ENCODE measurements around the gene PCSK5.

Gene PCSK5

GRCh38 chr9:76297721-76298239 is 407.3 kb downstream of the PCSK5 start:
- Histone ChIP-seq H3K27me3 (ENCODE audit: low read length) (no peaks in the 10 kb centered on the region), H3K9ac (ENCODE audit: low read length) (no peak overlapping the region), H2AFZ (ENCODE audit: low read depth, low read length, severe bottlenecking) (no peak overlapping the region)

GRCh38 chr9:76298521-76299144 is 408.2 kb downstream of the PCSK5 start:
- Histone ChIP-seq H3K79me2 (ENCODE audit: insufficient read depth, low read length) (no peaks in the 10 kb centered on the region), H3K36me3 (ENCODE audit: low read length) (no peaks in the 10 kb centered on the region), H3K27me3 (ENCODE audit: low read length) (no peaks in the 10 kb centered on the region), H3K9me2 (replicated peaks; ENCODE audit: insufficient read depth, low read length) (no peaks in the 10 kb centered on the region), H4K20me1 (ENCODE audit: low read depth, low read length) (no peaks in the 10 kb centered on the region), H3K27ac (ENCODE audit: low read depth, low read length) (no peak overlapping the region), H3K4me3 (ENCODE audit: insufficient read depth, low read length, poor library complexity, severe bottlenecking) (no peak overlapping the region), H3K4me2 (ENCODE audit: low read depth, low read length, poor library complexity, severe bottlenecking) (no peak overlapping the region), H3K9me3 (ENCODE audit: insufficient read depth, low read length) (no peaks in the 10 kb centered on the region), H3K9ac (ENCODE audit: low read length) (no peak overlapping the region), H2AFZ (ENCODE audit: low read depth, low read length, severe bottlenecking) (no peak overlapping the region), H3F3A (ENCODE audit: insufficient read depth) (no peaks in the 10 kb centered on the region)
- TF ChIP-seq CTCF (IDR thresholded peaks at IDR 0.05; ENCODE audit: insufficient read depth, low read length, poor library complexity, severe bottlenecking) (no peak), EZH2phosphoT487 (conservative IDR thresholded peaks at IDR 0.05; ENCODE audit: low read length) (no peak)

More at GRCh38 chr9:76297721-76298239, 407.3 kb downstream of the PCSK5 start:
- Histone ChIP-seq H3K9me3 (ENCODE audit: insufficient read depth, low read length) (no peaks in the 10 kb centered on the region), H3K4me3 (ENCODE audit: insufficient read depth, low read length, poor library complexity, severe bottlenecking) (no peak overlapping the region), H3F3A (ENCODE audit: insufficient read depth) (no peaks in the 10 kb centered on the region), H3K79me2 (ENCODE audit: insufficient read depth, low read length) (no peaks in the 10 kb centered on the region), H3K4me2 (ENCODE audit: low read depth, low read length, poor library complexity, severe bottlenecking) (no peak overlapping the region), H4K20me1 (ENCODE audit: low read depth, low read length) (no peaks in the 10 kb centered on the region), H3K36me3 (ENCODE audit: low read length) (no peaks in the 10 kb centered on the region), H3K27ac (ENCODE audit: low read depth, low read length) (no peak overlapping the region), H3K9me2 (replicated peaks; ENCODE audit: insufficient read depth, low read length) (no peaks in the 10 kb centered on the region)
- TF ChIP-seq CTCF (IDR thresholded peaks at IDR 0.05; ENCODE audit: insufficient read depth, low read length, poor library complexity, severe bottlenecking) (no peak), EZH2phosphoT487 (conservative IDR thresholded peaks at IDR 0.05; ENCODE audit: low read length) (no peak)

DNA sequence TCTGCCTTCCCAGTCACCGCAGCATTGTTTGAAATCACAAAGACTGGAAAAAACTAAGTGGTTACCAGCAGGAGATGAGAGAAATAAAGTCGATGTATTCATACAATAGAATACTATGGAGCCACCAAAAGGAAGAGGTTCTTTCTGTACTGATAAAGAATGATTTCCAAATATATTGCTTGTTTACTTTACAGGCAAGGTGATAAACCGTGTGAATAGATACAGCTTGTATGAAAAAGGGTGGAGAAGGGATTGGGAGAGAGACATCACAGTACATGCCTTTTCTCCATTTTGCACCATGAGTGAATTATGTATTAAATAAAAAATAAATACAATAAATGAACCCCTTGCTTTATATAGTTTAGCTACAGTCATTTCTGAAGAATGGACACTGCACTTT is 412.1 kb downstream of the PCSK5 start:
- Histone ChIP-seq H3K4me2 (ENCODE audit: low read depth, low read length, poor library complexity, severe bottlenecking) (no peak overlapping the region), H3K27ac (ENCODE audit: low read depth, low read length) (no peak overlapping the region)
- no peak for TF ChIP-seq EZH2phosphoT487 (conservative IDR thresholded peaks at IDR 0.05; ENCODE audit: low read length)
- TF ChIP-seq CTCF (IDR thresholded peaks at IDR 0.05; ENCODE audit: insufficient read depth, low read length, poor library complexity, severe bottlenecking): no peak

More for the DNA sequence above, 412.1 kb downstream of the PCSK5 start:
- H3K9me2 ChIP-seq (replicated peaks; ENCODE audit: insufficient read depth, low read length): no peaks in the 10 kb centered on the region
- H3K79me2 ChIP-seq (ENCODE audit: insufficient read depth, low read length): no peaks in the 10 kb centered on the region
- no peaks in the 10 kb centered on the region for H3K27me3 ChIP-seq (ENCODE audit: low read length)
- no peak overlapping the region for H2AFZ ChIP-seq (ENCODE audit: low read depth, low read length, severe bottlenecking)
- no peaks in the 10 kb centered on the region for H4K20me1 ChIP-seq (ENCODE audit: low read depth, low read length)
- H3K36me3 ChIP-seq (ENCODE audit: low read length): no peaks in the 10 kb centered on the region
- no peaks in the 10 kb centered on the region for H3F3A ChIP-seq (ENCODE audit: insufficient read depth)
- H3K9me3 ChIP-seq (ENCODE audit: insufficient read depth, low read length): no peaks in the 10 kb centered on the region
- H3K4me3 ChIP-seq (ENCODE audit: insufficient read depth, low read length, poor library complexity, severe bottlenecking): no peak overlapping the region
- no peak overlapping the region for H3K9ac ChIP-seq (ENCODE audit: low read length)
